HUDEP-2 (cell line): ENCODE measurements around the gene OR52N2.

Experiments
- DNase-seq, 76 experiments: peaks; one replicate each; lab custom pipeline; 2025; ENCODE audit not compliant: unreplicated experiment in 76 of 76; lab: John Stamatoyannopoulos, UW

Gene OR52N2

GRCh38 chr11:5808500-5809121 is at the start of gene OR52N2:
Gene OR52N2, plus strand, starts transcription at chr11:5808924. Its CDS starts 11,412 bp downstream, at chr11:5820336.
- peak in 63 of 76 experiments; percentile 4 to 74 (median 44) for DNase-seq

GRCh38 chr11:5767056-5767455 is 41.7 kb upstream of the OR52N2 start:
- DNase-seq, result no peak

GRCh38 chr11:5783255-5783654 is 25.5 kb upstream of the OR52N2 start, which contains the start of gene OR52N5:
Gene OR52N5, minus strand, starts transcription at chr11:5783355. Its CDS starts 4,721 bp downstream, at chr11:5778634.
- DNase-seq, result no peak

DNA sequence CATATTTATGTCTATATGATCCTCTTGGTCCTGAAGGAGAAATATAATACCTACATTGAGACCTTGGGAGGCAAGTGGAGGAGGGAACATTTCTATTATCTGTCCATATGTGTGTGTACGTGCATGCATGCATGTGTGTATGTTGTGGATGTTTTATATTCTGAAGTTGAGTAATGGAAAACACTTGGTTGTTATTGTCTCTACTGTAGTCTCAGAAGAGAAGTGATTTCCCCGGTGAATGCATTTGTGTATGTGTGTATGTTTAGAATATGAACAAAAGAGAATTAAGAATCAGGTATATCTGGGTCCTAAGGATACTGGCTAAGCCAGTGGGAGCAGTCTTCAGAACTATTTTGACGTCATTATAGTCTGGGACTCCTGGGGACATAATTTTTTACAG is 17.6 kb upstream of the OR52N2 start, which contains the start of gene OR52N1:
OR52N1 (minus strand) TSS at position 101 of the 400 bp plus-strand sequence. CDS start 2,449 bp downstream, outside the sequence.
- DNase-seq, result no peak

GRCh38 chr11:5796541-5796940 is 12.2 kb upstream of the OR52N2 start:
- no peak for DNase-seq

- no peak for DNase-seq
Measured at GRCh38 chr11:5803982-5804381, 4.7 kb upstream of the OR52N2 start.

DNA sequence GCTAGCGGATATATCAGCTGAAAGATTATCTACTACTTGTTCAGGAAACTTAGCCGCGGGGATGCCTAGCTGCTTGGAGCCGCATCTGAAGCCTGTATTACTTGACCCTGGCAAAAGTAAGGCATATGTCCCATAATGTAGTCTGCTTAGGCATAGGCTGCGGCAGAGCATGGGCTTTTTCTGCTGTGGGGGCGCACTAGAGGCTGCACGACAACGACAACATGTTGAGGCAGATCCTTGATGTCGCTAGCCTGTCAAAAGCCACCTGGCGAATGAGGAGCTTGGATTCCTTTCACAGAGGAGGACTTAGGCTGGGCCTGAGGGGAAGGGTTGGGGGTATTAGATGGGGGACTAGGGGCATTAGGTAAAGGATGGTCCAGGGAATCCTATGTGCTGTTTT is 1.1 kb upstream of the OR52N2 start:
- peak in 1 of 76 experiments; percentile 1 for DNase-seq

DNA sequence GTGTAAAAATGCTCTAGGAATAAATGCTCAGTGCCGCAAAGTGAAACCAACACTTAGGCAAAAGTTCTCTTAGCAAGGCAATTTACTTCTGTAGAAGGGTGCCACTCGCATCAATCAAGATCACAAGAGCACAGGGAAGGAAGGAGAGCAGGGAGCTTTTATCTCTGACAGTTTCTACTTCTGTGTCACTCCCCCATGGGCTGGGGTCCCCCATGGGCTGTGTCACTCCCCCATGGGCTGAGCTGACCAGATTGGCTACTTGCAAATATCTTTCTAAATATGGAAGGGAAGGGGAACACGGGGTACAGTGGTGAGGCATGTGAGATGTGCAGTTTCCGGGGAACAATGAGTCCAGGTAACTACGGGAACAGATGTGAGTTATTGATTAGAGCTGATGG is 397 bp downstream of the OR52N2 start:
- peak in 1 of 76 experiments; percentile 6 for DNase-seq

DNA sequence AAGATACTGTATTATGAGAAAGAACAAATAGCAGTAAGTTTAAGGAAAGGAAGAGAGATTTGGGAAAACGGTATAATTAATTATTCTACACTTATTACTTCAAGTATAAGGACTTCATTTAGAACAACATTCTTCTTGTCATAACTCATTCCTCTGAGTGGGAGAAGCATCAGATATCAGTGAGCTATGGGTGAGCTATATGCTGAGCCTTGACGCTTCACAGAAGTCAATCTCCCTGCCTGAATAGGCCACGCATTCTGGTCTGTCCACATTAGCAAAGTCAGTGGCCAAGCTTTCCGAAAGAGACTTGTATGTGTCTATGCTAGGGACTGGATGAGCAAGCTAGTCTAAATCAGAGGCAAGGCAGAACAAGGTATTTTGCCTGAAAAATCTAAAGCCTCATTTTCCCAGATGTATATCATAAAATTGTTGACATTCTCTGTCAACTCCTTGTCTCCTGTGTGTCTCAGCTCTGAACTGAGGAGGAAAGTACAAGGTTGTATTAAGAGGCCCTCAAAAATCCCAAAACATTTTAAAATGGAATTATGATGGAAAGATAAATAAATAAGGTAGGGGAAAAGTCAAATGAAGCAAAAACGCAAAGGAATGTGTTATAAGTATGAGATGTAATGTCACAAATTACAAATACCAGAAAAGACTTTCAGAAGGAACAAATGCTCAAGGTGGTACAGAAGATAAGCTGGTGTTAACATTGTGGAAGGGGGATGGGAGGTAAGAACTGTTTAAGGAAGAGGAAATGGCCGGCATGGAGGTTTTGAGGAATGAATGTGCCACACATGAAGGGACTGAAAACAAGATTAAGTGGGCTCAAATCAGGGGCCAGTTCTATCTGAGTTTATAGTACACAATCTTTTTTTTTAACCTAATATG is 1.4 kb downstream of the OR52N2 start:
- DNase-seq, result peak in 15 of 76 experiments; percentile 2 to 47 (median 13)

DNA sequence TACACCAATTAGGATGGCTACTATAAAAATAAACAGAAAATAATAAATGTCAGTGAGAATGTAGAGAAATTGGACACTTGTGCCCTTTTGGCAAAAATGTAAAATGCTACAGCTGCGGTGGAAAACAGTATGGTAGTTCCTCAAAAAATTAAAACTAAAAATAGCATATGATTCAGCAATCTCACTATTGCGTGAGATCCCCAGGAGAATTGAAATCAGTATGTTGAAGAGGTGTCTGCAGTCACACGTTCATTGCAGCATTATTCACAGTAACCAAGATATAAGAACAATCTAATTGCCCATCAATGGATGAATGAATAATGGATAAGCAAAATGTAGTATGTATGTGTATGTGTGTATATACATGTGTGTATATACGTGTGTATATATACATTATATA is 6.8 kb downstream of the OR52N2 start:
- DNase-seq, result no peak

GRCh38 chr11:5818245-5818886 is 9.6 kb downstream of the OR52N2 start:
- DNase-seq, result no peak

- no peak for DNase-seq
Measured at GRCh38 chr11:5831196-5831829, 22.6 kb downstream of the OR52N2 start.

DNA sequence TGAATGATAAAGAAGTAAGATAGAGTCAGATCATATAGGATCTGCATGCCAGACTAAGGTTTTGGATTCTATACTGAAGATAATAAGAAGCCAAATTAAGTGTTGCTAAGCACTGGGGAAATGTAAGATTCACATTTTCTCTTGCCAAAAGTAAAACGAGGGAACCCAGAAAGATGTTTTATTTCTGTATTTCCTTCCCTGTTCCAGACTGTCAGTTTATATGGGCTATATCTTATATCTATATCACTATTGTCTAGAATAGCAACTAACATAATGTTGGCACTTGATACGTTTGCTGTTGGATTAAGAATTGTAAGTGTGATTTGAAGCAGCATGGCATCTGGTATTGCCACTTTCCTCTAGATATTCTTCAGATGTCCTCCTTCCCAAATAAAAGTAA is 24.7 kb downstream of the OR52N2 start:
- DNase-seq, result no peak

GRCh38 chr11:5837695-5838094 is 29.0 kb downstream of the OR52N2 start:
- DNase-seq, result no peak

DNA sequence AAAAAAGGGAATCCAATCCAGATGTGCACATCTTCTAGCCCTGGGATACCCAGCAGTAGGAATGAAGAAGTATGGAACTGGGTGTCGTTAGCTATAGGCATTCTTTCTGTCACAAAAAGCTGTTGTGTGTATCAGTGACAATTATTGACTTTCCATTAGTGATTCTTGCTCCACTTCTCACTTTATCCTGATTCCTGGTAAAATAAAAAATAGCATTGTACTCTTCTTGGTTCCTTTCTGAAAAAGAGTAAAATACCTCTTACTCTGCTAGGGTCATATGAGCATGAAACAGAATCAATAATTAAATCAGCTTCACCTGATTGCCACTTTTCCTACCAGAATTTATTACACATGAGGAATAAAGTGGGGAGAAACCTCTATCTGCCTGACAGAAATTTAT is 33.1 kb downstream of the OR52N2 start, which contains the start of gene OR52E6:
OR52E6 (minus strand) TSS at position 101 of the 400 bp plus-strand sequence; CDS start at position 101, 0 bp downstream.
- DNase-seq, result no peak

GRCh38 chr11:5846701-5847100 is 38.0 kb downstream of the OR52N2 start:
- no peak for DNase-seq

DNA sequence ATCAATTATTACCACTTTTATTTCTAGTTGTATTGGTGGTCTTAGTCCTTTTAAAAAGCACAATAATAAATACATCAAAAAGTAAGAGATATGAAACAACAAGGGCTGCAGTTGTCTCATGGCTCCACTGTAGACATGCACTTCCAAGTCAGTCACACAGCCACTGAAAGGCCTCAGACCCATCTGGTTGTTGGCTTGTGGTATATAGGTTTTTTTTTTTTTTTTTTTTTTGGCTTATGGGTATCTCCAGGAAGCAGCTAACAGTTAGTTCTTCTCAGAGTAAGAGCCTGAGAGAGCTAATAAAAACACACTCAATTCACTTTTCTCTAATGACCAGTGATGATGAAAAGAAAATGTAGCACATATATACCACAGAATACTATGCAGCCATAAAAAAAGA is 39.0 kb downstream of the OR52N2 start:
- no peak for DNase-seq

DNA sequence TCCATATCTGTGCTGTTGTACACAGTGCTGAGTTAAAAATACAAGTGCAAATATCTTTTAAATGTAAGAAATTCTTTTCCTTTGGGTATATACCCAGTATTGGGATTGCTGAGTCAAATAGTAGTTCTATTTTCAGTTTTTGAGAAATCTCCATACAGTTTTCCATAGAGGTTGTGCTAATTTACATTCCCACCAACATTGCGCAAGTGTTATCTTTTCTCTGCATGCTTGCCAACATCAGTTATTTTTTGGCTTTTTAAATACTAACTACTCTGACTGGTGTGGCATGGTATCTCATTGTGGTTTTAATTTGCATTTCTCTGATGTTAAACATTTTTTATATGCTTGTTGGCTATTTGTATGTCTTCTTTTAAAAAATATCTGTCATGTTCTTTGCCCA is 42.3 kb downstream of the OR52N2 start:
- DNase-seq, result no peak

- no peak for DNase-seq
Measured at GRCh38 chr11:5857590-5857989, 48.9 kb downstream of the OR52N2 start, which contains the start of gene OR52E8. Gene OR52E8, minus strand, starts transcription at chr11:5857690. Its CDS starts 0 bp downstream, at chr11:5857690.

GRCh38 chr11:5865826-5866225 is 57.1 kb downstream of the OR52N2 start:
- DNase-seq, result no peak
